Mesodermal cell (in vitro differentiated cells): Measurements from ENCODE around the gene DDX39B.

Source experiments
- H3K27ac ChIP-seq: 2 replicates; pipeline ENCODE4 v1.7.0; 2013; ENCODE audit warnings: mild to moderate bottlenecking, low read depth, low read length, moderate library complexity; ENCODE audit not compliant: severe bottlenecking
- H3K36me3 ChIP-seq: 2 replicates; pipeline ENCODE4 v1.7.1; 2013; ENCODE audit warnings: mild to moderate bottlenecking, low read length, moderate library complexity; ENCODE audit not compliant: control insufficient read depth, insufficient read depth
- H3K4me1 ChIP-seq: one replicate; pipeline ENCODE4 v1.7.1; 2013; ENCODE audit warnings: mild to moderate bottlenecking, low read length; ENCODE audit not compliant: insufficient read depth, control insufficient read depth, poor library complexity, severe bottlenecking
- H3K4me3 ChIP-seq: 2 replicates; pipeline ENCODE4 v1.7.0; 2013; ENCODE audit warnings: low read length, control low read depth, mild to moderate bottlenecking; ENCODE audit not compliant: insufficient read depth, poor library complexity, severe bottlenecking; ENCODE audit errors: extremely low read depth
- H3K9me3 ChIP-seq: 2 replicates; pipeline ENCODE4 v1.7.1; 2013; ENCODE audit warnings: mild to moderate bottlenecking, low read length, moderate library complexity; ENCODE audit not compliant: control insufficient read depth
- WGBS, 2 experiments: methylation state at CpG; one replicate each; pipeline ENCODE4 v1.1.5; 2013; ENCODE audit warnings: missing lambda C conversion rate in 2 of 2; ENCODE audit not compliant: insufficient coverage in 2 of 2; 5-methylcytosine and 5-hydroxymethylcytosine counted together

DDX39B gene

DNA sequence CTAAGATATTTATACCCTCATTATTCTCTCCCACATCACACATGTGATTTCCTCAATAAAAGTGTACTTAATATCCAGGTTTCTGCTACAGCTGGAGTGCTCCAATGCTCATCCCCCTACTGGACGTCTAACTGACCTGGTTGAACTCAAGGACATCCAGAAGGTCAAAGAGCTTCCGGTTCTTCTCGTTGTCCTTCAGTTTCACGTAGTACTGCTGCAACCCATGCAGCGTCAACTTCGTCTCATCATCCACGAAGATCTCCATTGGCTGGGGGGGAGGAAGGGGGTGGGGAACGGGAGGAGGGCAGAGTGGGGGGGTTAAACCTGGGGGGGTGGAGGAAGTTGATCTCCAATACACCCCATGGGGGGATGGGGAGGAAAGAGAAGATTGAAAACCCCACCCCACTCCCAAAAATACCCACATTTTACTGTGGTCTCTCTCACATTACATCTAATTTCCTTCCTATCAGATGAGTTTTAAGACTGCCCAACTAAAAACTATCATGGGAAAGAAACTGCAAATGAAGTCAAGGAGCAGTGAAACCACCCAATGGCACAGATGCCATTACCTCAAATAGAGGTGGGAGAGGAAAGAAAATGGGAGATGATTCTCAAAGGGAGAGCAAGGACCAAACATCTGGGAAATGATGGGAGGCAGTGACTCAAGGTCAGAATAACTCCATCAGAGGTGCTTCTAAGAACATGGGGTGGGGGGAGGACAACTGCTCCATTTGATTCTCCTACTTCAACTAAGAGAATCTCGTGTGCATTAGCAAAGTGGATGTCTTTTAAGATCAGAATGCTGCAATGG lies 9.0 kb downstream of the DDX39B start:
- Histone ChIP-seq H3K9me3 (no peaks in the 10 kb centered on the region), H3K4me3 (no peak overlapping the region), H3K4me1 (no peaks in the 10 kb centered on the region), H3K27ac (no peak overlapping the region), H3K36me3 (peaks cover 88% of the 10 kb centered on the region)
- 92 to 97% methylated on average over 3 of the region's 9 CpGs for WGBS, 2 experiments

DNA sequence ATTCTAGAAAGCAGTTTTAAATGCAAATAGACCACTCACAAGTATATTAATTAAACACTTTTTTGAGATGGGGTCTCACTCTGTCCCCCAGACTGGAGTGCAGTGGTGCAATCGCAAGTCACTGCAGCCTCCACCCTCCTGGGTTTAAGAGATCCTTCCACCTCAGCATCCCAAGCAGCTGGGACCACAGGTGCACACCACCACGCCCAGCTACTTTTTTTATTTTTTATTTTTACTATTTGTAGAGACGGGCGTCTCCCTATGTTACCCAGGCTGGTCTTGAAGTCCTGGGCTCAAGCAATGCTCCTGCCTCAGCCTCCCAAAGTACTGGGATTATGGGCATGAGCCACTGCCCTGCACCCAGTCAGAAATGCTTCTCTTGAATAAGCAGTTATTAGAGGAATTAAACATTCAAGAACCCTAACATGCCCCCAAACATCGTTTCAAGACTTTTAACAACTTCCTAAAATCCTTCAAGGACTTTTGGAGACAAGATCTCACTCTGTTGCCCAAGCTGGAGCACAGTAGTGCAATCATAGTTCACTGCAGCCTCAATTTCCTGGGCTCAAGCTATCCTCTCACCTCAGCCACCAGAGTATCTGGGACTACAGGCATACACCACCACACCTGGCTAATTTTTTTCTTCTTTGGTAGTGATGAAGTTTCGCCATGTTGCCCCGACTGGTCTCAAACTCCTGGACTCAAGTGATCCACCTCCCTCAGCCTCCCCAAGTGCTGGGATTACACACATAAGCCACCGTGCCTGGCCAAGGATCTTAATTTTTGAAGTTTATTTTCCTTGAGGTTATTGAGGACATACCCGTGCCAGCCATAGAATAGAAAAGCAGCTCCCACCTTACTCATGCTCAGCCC lies 9.8 kb downstream of the DDX39B start:
- Histone ChIP-seq H3K4me1 (no peaks in the 10 kb centered on the region), H3K9me3 (no peaks in the 10 kb centered on the region), H3K4me3 (no peak overlapping the region), H3K27ac (no peak overlapping the region), H3K36me3 (peaks cover 79% of the 10 kb centered on the region)
- 96 to 100% methylated on average over 4 to 9 of the region's 9 CpGs for WGBS, 2 experiments

DNA sequence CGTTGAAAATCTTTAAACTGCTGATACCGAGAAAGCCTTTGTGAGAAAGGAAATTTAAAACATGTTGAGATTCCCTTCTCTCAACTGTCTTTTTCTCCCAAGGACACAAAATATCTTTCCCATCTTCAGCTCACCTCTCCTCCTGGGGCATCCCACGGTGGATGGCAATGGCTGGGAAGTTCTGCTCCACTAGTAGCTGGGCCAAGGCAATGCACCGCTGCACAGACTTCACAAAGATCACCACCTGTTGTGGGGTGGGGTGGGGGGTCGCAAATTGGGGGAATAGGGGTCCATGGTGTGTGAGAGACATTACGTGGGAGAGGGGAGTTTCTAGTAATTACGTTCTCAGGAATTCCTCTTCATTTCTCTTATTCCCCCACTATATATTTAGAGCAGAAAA lies 10.6 kb downstream of the DDX39B start:
- Histone ChIP-seq H3K4me1 (peaks cover 5% of the 10 kb centered on the region), H3K36me3 (peaks cover 71% of the 10 kb centered on the region), H3K4me3 (no peak overlapping the region), H3K9me3 (no peaks in the 10 kb centered on the region), H3K27ac (no peak overlapping the region)
- 100% methylated on average over 2 of the region's 7 CpGs for WGBS, 2 experiments

DNA sequence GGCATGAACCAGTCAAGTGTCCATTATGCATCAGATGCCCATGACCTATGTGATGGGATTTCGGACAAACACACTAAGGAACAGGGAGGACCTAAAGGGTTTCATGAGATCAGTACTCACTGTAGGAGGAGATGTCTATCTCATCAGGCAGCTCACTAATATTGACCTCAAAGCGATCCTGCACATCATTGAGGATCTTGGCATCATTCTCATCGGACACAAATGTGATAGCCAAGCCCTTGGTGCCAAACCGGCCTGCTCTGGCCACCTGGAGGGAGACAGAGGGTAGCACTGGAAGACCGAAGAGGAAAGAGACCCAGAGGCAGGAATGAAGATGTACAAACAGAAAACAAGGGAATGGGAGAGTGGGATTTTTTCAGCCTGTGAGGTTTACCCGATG lies 11.1 kb downstream of the DDX39B start:
- Histone ChIP-seq H3K27ac (no peak overlapping the region), H3K4me1 (peaks cover 10% of the 10 kb centered on the region), H3K4me3 (no peak overlapping the region), H3K36me3 (peaks cover 66% of the 10 kb centered on the region), H3K9me3 (no peaks in the 10 kb centered on the region)
- WGBS, 2 experiments: 94 to 95% methylated on average over 4 to 6 of the region's 6 CpGs

DNA sequence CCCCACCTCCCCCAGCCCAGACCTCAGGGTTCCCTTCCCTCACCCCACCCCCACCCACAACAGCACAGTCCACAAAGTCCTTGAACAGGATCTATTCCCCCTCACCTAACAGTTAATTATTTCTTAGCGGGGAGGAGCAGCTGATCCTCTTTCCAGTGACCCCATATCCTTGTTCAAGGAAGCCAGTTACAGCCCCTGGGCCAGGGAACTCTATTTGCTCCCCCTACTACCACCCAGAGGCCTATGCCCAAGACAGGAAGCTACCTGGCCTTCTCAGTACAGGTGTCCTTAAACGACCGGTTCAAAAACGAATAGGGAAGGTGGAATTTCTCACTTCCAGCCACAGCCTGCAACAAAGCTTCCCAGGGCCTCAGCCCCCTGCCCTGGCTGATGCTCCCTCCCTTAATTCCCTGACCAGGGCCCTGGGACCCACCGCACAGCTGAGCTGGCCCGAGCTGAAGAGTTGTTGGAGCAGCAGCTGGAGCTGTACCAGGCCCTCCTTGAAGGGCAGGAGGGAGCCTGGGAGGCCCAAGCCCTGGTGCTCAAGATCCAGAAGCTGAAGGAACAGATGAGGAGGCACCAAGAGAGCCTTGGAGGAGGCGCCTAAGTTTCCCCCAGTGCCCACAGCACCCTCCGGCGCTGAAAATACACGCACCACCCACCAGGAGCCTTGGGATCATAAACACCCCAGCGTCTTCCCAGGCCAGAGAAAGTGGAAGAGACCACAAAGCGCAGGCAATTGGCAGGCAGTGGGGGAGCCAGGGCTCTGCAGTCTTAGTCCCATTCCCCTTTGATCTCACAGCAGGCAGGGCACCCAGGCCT lies 12.3 kb downstream of the DDX39B start:
- peak overlapping the region; percentile 41 for H3K27ac ChIP-seq
- H3K9me3 ChIP-seq: no peaks in the 10 kb centered on the region
- 81 to 82% methylated on average over 11 to 12 of the region's 12 CpGs for WGBS, 2 experiments
- peaks cover 12% of the 10 kb centered on the region for H3K4me1 ChIP-seq
- H3K36me3 ChIP-seq: peaks cover 54% of the 10 kb centered on the region
- H3K4me3 ChIP-seq: no peak overlapping the region

DNA sequence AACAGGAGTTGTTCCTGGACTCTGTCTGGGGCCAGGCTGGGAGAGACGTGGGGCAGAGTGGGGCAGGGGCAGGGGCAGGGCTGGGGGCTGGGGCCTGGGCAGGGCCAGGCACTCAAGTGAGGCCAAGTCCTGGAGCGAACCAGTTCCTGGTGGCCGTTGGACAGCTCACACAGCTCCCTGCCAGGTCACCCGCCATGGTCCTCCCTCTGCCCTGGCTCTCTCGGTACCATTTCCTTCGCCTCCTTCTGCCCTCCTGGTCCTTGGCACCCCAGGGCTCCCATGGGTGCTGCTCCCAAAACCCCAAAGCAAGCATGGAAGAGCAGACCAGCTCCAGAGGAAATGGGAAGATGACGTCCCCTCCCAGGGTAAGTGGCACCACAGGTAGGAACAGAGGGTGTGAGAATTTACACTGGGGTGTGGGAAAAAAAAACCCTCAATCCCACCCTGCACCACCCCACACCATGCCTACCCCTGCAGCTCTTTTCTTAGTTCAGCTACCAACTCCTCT lies 12.9 kb downstream of the DDX39B start, which contains the start of gene MCCD1:
Gene MCCD1, plus strand, starts transcription at position 142 of the 508 bp plus-strand sequence. Its CDS starts 53 bp downstream, at position 195.
- Histone ChIP-seq H3K36me3 (peaks cover 48% of the 10 kb centered on the region), H3K4me3 (no peak within 1 kb of the TSS), H3K27ac (peak within 1 kb of the TSS; percentile 41), H3K4me1 (peaks cover 12% of the 10 kb centered on the region), H3K9me3 (no peaks in the 10 kb centered on the region)
- 92 to 95% methylated on average over 6 of the region's 7 CpGs for WGBS, 2 experiments

DNA sequence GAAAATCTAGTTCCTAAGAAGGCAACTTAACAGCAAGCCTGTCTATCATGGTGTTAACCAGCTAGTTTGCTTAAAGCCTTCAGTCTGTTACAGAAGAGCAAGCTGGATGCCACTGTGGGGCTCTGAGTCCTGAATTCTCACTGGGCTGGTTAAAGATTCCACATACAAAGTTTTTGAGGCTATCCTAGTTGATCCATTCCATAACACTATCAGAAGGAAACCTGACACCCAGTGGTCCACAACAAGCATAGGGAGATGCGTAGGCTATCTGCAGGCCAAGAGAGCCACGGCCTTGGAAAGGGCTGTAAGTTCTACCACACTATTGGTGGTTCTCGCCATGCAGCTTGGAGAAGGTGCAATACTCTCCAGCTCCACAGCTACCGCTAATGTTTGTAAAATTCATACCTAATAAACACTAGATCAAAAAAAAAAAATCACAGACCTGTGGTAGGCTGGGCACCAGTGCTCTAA lies 13.5 kb downstream of the DDX39B start:
- Histone ChIP-seq H3K4me3 (no peak overlapping the region), H3K4me1 (peaks cover 12% of the 10 kb centered on the region), H3K27ac (peak overlapping the region; percentile 23), H3K36me3 (peaks cover 42% of the 10 kb centered on the region), H3K9me3 (no peaks in the 10 kb centered on the region)
- 89 to 100% methylated on average over 3 to 4 of the region's 4 CpGs for WGBS, 2 experiments

DNA sequence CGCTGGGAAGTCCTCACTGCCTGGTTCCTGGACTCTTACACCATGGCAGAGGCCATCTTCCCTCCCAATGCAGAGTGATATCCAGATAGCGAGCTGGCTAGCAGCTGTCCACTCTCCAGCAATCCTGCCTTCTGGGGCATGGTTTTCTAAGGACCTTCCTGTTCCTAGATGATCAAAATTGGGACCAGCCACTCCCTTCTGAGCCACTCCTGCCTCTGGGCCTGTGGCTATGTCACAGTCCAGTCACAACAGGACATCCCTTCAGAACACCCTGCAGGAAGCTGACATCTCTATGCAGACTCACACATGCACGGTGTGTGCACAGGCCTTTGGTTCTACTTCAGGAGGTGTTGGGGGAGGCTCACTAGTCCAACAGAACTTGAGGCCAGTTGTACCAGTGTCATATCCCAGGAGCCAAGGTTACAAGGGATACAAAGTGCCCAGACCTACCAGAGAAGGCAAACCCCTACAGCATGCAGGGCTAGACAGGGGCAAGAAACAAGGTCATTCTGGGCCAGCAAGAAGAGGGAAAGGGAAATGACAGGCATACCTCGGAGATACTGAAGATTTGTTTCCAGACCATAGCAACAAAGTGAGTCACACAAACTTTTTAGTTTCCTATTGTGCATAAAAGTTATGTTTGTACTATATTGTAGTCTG lies 15.7 kb downstream of the DDX39B start:
- WGBS, 2 experiments: 87 to 89% methylated on average over 2 to 4 of the region's 4 CpGs
- peak overlapping the region; percentile 64 for H3K27ac ChIP-seq

DNA sequence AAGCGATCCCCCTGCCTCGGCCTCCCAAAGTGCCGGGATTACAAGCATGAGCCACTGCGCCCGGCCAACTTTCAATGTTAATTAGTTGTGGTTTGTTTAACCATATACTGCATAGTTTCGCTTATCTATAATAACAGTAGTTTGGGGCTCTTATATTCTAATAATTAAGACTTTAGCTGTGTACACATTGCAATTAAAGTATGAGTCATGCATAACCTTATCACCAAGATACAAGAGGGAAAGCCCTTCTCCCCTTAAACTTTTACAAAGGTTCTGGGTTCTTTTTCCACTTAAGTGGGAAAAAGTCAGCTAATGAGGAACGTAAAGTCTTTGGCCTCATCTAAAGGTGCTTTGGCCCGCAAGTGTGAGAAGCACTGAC lies 16.3 kb downstream of the DDX39B start:
- H3K4me1 ChIP-seq: peaks cover 12% of the 10 kb centered on the region
- 80 to 91% methylated on average over 2 to 5 of the region's 8 CpGs for WGBS, 2 experiments
- H3K9me3 ChIP-seq: no peaks in the 10 kb centered on the region
- H3K36me3 ChIP-seq: peaks cover 14% of the 10 kb centered on the region
- peak overlapping the region; percentile 64 for H3K27ac ChIP-seq
- no peak overlapping the region for H3K4me3 ChIP-seq

More for the DNA sequence above, 15.7 kb downstream of the DDX39B start:
- peaks cover 20% of the 10 kb centered on the region for H3K36me3 ChIP-seq
- no peaks in the 10 kb centered on the region for H3K9me3 ChIP-seq
- H3K4me1 ChIP-seq: peaks cover 12% of the 10 kb centered on the region
- H3K4me3 ChIP-seq: no peak overlapping the region
